ENCODE data around the gene PRSS38.
"Not testable (repeated sequence)": the region's sequence is repeated elsewhere in the genome, so short reads cannot be mapped to it uniquely, and the experiment has no call there.

Gene PRSS38

DNA sequence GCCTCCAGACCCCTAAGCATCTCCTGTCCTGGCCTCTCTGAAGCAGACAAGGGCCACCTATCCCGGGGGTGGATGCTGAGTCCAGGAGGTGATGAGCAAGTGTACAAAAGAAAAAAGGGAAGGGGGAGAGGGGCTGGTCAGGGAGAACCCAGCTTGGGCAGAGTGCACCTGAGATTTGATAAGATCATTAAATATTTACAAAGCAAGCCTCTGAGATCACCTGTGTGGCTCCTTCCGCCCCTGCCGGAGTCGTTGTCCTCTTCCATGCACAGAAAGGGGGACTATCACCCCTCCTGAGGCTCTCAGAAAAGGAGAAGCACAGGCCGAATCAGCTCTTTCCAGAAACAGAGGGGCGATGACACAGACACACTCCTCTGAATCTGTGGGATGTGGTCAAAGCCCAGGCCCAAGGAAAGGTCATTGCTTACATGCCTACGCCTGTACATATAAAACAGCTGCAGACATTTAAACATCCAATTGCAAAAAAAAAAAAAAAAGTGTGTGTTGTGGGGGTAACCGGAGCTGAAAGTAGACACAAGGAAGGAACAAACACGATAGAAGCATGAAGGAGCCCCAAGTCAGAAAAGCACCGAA is 30.9 kb downstream of the PRSS38 start:
- no peak for DNase-seq

DNA sequence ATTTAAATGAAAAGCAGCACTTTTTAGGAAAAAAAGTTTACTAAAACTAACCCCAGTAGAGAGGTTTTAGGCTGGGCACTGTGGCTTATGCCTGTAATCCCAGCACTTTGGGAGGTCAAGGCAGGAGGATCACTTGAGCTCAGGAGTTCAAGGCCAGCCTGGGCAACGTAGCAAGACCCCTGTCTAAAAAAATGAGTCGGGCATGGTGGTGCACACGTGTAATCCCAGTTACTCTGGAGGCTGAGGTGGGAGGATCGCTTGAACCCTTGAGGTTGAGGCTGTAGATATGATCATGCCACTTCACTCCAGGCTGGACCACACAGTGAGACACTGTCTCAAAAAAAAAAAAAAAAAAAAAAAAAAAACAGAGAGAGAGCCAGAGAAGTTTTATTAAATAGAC is 31.6 kb downstream of the PRSS38 start:
- DNase-seq: not testable (repeated sequence)

DNA sequence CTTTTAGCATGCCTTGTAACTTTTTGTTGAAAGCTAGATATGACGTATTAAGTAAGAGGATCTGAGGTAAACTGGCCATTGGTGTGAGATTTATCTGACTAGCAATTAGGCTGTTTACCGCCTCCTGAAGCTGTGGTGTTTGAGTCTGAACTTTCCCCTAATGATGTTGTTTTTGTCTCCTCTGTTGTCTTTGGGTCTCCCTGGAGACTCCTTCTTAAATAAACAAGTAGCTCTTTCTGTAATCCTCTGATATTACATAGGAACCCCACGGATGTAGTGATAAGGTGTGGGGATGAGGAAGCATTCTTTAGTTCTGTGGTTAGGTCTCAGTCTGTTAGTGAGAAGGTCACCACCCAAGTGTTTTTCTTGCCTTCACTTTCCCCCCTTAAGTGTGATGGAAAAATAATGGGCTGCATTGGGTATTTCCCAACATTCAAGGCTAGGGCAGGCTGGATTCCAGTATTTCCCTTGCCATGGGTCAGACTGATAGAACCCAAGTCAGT is 33.0 kb downstream of the PRSS38 start:
- no peak for DNase-seq

GRCh38 chr1:227849251-227849650 is 33.8 kb downstream of the PRSS38 start:
- DNase-seq: no peak

GRCh38 chr1:227854189-227854588 is 38.7 kb downstream of the PRSS38 start:
- DNase-seq: no peak

GRCh38 chr1:227855687-227856086 is 40.2 kb downstream of the PRSS38 start:
- DNase-seq: no peak

- no peak for DNase-seq
Measured at GRCh38 chr1:227856147-227856858, 40.8 kb downstream of the PRSS38 start.

- DNase-seq: no peak
Measured at GRCh38 chr1:227864882-227865281, 49.4 kb downstream of the PRSS38 start.

DNA sequence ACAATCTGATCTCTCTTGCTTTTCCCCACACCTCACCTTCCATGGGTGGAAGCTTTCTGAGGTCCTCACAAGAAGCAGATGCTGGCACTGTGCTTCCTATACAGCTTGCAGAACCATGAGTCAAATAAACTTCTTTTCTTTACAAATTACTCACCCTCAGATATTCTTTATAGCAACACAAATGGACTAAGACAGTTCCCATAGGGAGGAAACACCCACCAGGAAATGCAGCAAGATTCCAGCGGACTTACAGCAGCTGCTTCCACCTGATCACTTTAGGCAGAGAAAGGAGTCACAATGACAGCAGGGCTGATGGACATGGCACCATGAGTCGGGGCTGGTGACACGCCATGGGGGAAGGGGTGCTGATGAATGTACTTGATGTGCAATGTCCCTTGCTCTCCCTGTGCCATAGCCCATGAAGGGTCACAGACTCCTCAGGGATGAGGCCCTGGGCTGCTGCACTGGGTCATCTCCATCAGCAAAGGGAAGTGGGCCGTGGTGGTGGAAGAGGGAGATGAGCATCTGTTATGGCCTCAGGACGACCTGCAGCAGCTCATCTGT is 53.9 kb downstream of the PRSS38 start:
- DNase-seq: no peak

DNA sequence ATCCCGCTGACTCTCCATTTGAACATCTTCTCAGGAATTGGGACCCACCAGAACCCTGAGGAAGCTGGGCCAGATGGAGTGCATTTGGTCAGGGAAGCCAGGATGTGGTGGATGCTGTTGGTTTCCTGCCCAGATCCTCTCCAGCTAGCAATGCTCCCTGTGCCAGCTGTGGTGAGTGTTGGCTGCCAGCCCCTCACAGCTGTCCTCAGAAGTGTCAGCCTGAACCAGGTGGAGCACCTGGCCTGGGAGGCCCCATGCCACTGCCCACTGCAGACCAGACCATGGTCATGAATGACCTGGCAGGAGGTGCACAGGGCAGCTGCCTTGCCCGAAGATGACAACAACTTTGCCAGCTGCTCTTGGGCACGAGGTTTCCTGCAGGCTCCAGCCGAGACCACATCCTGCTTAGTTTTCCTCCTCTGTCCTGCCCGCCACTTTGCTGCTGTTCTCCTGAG is 54.4 kb downstream of the PRSS38 start:
- no peak for DNase-seq

DNA sequence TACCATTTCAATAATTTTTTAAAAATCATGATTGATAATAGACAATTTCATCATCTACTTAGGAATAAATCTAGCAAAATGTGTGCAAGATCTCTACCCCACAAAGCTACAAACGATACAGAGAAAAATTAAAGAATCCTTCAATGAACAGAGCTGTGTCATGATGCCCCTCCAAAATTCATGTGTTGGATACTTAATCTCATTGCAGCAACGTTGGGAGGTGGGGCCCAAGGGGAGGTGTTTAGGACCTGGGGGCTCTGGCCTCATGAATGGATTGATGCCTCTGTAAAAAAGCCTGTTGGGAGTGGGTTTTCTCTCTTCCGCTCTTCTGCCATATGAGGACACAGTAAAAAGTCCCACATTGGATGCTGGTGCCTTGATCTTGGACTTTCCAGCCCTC is 54.9 kb downstream of the PRSS38 start:
- no peak for DNase-seq

DNA sequence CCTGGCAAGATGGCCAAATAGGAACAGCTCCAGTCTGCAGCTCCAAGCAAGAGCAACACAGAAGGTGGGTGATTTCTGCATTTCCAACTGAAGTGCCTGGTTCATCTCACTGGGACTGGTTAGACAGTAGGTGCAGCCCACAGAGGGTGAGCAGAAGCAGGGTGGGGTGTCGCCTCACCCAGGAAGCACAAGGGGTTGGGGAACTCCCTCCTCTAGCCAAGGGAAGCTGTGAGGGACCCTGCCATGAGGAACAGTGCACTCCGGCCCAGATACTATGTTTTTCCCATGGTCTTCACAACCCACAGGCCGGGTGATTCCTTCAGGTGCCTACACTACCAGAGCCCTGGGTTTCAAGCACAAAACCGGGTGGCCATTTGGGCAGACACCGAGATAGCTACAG is 56.4 kb downstream of the PRSS38 start:
- DNase-seq: not testable (repeated sequence)

DNA sequence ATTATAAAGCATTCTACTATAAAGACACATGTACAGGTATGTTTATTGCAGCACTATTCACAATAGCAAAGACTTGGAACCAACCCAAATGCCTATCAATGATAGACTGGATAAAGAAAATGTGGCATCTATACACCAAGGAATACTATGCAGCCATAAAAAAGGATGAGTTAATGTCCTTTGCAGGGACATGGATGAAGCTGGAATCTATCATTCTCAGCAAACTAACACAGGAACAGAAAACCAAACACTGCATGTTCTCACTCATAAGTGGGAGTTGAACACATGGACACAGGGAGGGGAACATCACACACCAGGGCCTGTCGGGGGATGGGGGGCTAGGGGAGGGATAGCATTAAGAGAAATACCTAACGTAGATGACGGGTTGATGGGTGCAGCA is 62.3 kb downstream of the PRSS38 start:
- DNase-seq: not testable (repeated sequence)

DNA sequence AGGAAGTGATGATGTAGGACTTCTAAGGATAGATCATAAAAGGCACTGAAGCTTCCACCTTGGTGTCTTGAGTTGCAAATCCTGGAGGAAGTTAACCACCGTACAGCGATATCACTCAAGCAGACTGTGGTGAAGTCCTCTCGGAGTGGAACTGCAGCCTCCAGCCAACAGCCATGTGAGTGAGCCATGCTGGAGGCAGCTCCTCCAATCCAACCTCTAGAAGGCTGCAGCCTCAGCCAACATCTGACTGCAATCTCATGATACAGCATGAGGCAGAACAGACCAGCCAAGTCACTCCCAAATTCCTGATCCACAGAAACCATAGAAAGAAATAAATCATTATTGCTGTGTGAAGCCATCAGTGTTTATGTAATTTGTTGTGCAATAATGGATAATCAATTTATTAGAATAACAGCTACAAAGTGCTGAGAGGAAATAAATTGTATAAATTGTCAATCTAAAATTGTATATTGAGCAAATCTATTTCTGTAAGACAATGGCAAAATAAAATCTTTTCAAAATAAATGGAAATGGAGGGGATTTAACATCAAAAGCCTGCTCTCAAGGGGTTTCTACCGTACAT is 65.0 kb downstream of the PRSS38 start:
- no peak for DNase-seq

DNA sequence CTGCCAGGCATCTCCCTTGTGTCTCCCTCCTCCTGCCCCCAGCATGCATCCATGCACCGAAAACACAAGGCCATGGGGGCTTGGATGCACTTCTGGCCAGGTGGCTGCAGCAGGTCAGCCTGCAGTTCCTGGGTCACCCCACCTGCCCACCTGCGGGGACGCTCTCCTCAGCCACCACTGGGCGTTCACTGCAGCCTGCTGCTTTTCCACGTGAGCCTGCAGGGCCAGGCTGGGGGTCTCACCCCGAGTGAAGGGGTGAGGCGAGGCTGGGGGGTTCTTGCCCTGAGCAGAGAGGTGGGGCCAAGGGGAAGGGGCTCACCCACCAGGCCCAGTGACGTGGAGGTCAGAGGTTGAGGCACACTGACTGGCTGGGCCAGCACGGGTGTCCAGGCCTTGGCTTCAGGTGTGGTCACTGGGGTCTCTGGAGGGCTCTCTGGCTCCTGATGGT is 67.6 kb downstream of the PRSS38 start:
- no peak for DNase-seq

DNA sequence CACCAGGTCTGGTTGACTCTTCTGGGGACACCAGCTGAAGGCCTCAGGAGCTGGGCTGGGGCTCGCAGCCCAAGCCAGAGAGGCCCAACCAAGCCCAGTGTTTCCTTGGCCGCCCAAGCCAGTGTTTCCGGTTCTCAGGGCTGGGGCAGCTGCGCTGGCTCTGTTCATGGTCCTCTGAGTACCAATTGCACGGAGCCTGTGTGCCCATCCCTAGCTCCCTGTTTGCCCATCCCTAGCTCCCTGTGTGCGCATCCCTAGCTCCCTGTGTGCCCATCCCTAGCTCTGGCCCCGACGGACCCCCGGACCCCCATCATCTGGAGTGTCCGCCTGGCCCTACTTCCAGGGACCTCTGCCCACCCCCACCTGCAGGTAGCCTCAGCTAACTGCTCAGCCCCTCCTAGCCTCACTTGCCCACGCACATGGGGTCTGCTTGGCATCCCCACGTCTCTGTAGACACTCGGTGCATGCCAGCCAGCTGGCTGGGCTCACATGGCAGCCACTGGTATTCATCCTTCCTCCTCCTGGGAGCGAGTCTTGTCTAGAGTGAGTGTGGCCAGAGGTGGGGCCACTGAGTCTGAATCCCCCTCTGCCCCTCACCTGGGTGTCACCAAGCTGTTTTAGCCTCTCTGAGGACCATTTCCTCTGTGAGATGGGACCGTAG is 68.3 kb downstream of the PRSS38 start:
- no peak for DNase-seq

- DNase-seq: no peak
Measured at GRCh38 chr1:227884370-227885134, 69.1 kb downstream of the PRSS38 start.

DNA sequence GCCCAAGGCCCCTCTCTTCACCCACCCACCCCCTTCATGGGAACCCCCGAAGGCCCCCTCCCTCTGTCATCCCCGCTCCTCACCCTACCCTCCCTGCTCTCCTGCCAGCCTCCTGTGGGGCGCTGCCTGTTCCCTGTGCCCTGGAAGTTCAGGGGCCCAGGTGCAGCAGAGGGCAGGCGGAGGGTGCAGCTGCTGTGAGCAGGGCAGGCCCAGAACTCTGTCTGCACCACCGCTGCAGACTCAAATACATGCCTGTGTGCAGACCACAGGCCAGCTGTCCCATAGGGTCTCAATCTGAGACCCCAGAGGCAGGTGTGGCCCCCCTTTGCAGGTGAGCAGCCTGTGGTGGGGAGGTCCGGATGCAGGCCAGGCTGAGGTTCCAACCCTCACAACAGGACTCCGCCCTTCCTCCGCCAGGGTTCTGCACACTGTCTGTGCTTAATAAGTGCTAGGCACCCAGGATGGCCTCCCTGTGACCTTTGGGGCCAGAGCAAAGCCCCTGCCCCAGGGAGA is 69.7 kb downstream of the PRSS38 start:
- no peak for DNase-seq

- no peak for DNase-seq
Measured at GRCh38 chr1:227885648-227886502, 70.4 kb downstream of the PRSS38 start.

DNA sequence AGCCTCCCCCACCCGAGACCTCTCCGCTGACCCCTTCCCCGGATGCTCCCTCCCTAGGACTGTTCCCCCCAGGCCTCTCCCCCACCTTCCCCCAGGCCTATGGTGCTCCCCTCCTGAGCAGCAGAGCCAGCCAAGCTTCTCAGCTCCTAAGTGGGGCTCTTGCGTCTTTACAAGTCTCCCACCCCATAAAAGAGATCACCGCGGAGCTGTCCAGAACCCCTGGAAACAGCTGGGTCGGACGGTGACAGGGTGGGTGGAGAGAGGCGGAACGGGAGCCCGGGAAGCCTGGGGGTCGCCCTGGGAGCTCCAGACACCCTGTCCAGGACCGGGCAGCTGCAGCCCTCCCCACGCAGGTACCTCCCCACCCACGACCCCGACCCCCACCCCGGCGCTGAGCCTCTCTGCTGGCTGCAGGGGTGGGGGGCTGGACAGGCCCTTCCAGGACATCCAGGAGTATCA is 71.1 kb downstream of the PRSS38 start:
- DNase-seq: no peak
